GM12801 (cell line): ENCODE data around the gene YIPF2.

ENCODE experiments used
- TF ChIP-seq, protein P1 (sequence below): IDR thresholded peaks from one replicate; pipeline ENCODE4 v1.5.1; 2011; ENCODE audit warnings: control low read depth; ENCODE audit not compliant: insufficient read length; ENCODE audit errors: extremely low read depth

The YIPF2 gene

DNA sequence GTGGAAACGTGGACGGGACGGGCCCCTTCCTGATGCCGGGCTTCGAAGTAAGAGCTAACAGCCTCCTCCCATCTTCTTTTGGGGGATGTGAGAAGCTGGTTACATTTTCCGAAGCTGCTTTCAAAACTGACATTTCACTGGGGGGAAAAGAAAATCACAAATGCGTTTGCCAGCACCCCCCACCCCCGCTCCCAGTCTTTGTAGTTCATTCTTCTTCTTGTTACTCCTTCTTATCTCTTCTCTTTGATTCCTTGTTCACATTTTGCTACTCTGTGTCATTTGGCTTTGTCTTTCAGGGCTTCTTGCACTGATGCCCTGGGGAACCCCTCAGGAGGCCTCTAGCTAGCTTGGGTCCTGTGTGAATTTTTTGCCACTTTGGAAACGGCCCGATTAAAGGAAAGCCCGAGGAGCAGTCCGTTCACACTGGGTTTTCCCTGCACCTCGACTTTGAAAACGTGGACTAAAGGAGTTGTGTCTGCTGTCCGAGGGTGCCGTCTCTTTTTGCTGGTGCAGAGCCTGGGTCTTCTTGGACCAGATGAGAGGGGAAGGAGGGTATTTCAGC, 55.8 kb downstream of the YIPF2 start:
- TF ChIP-seq, protein P1, sequence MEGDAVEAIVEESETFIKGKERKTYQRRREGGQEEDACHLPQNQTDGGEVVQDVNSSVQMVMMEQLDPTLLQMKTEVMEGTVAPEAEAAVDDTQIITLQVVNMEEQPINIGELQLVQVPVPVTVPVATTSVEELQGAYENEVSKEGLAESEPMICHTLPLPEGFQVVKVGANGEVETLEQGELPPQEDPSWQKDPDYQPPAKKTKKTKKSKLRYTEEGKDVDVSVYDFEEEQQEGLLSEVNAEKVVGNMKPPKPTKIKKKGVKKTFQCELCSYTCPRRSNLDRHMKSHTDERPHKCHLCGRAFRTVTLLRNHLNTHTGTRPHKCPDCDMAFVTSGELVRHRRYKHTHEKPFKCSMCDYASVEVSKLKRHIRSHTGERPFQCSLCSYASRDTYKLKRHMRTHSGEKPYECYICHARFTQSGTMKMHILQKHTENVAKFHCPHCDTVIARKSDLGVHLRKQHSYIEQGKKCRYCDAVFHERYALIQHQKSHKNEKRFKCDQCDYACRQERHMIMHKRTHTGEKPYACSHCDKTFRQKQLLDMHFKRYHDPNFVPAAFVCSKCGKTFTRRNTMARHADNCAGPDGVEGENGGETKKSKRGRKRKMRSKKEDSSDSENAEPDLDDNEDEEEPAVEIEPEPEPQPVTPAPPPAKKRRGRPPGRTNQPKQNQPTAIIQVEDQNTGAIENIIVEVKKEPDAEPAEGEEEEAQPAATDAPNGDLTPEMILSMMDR: no peak
